ENCODE data around the gene TMEM213. TPM values are rescaled to one million over a fixed set of nuclear protein-coding genes. Genes with fewer than 3 reads are reported as not detected.

The TMEM213 gene
- total RNA-seq, 2 donors from 2014 or later = not detected

Other genes starting within 250 kb of the TMEM213 start
- not detected for gene SVOPL, start 96.6 kb upstream of the TMEM213 start, total RNA-seq
- not detected for gene ATP6V0A4, start 202 bp downstream of the TMEM213 start, total RNA-seq
- 1 to 10 TPM; 1.4 to 1.8 TPM for gene KIAA1549, start 183.4 kb downstream of the TMEM213 start, total RNA-seq
- gene ZC3HAV1L, start 238.0 kb downstream of the TMEM213 start, total RNA-seq = 10 to 100 TPM in 1 of 2 donors, 1 to 10 TPM in 1; 9.2 to 10.9 TPM